CD4-positive, alpha-beta T cell treated with Interferon gamma for 1 hour (primary cell): ENCODE data around the gene INPP4A.

Experiments used
- DNase-seq: peaks from one replicate; pipeline ENCODE4 v3.0.0-alpha.2; 2020

Gene INPP4A

GRCh38 chr2:98519156-98519555 lies 74.5 kb downstream of the INPP4A start:
- no peak for DNase-seq

DNA sequence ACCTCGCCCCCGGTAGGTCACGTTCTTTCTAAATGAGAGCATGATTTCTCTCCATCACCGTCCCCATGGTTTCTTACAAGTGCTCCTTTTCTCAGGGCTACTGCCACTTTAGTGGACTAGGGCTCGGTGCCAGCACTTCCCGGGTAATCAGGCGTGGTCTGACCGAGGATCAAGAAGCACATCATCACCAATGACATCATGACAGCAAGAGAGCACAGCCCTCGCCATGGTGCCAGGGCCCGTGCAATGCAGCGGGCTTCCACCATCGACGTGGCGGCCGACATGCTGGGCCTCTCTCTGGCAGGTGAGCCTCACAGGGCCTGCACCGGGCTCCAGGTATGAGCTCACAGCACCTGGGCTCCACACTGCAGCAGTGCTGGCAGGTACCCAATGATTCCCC lies 75.2 kb downstream of the INPP4A start:
- DNase-seq = no peak

GRCh38 chr2:98520806-98521205 lies 76.1 kb downstream of the INPP4A start:
- no peak for DNase-seq

GRCh38 chr2:98521266-98521665 lies 76.6 kb downstream of the INPP4A start:
- DNase-seq = no peak

- no peak for DNase-seq
These were observed 78.2 kb downstream of the INPP4A start for GRCh38 chr2:98522854-98523253.

DNA sequence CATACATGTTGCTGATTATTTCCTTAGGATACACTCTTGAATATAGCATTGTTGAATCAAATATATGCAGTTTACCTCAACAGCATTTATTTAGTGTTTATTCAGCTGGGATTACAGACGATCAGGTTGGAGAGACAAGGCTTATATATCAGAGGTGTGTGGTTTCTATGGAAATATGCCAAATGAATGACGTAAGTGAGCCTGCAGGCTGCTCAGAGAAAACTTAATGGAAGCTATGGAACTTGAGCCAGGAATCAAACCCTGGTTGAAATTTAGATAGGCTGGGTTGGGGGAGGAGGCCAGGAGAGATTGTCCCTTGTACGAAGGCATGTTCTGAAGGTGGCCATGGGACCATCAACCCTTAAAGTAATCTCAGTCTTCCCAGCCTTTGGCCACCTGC lies 79.5 kb downstream of the INPP4A start:
- no peak for DNase-seq

- no peak for DNase-seq
These were observed 83.7 kb downstream of the INPP4A start for GRCh38 chr2:98528349-98528748.

GRCh38 chr2:98530114-98530513 lies 85.5 kb downstream of the INPP4A start:
- no peak for DNase-seq

GRCh38 chr2:98532756-98533155 lies 88.1 kb downstream of the INPP4A start:
- DNase-seq = no peak

DNA sequence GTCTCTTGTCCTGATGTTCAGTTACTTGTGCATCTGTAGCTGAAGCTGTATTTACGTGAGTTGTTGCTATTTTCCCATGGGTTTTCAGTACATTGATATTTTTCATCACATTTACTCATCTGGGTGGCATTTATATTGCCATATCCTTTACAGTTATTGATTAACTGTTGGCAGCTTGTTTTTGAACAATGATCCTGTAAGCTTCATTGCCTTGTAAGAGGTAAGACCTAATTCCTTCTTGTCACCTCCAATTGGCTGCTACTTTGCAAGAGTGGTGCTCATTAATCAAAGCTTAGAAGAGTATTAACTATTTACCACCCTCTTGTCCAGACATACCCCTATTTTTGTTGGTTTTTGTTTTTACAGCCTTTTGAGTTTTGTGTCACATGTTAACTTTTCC lies 88.9 kb downstream of the INPP4A start:
- DNase-seq = no peak

DNA sequence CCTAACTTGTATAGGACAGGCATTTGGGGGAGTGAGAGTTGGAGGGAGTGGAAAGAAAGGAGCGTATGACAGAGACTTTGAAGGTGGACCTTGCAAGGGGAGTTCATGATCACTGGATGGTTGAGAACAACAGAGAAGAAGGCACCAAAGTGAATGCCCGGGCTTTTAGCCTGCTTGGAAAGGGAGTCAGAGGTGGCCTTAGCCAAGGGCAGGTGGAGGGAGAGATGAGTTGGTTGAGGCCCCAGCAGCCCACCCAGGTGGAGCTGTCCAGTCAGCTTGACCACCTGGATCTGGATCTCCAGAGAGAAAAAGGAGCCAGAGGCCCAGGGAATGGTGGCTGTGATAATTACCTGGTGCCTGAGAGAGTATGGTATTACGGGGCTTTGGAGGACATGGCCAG lies 90.1 kb downstream of the INPP4A start:
- DNase-seq = no peak

- DNase-seq = no peak
These were observed 91.5 kb downstream of the INPP4A start for GRCh38 chr2:98535971-98536677.

DNA sequence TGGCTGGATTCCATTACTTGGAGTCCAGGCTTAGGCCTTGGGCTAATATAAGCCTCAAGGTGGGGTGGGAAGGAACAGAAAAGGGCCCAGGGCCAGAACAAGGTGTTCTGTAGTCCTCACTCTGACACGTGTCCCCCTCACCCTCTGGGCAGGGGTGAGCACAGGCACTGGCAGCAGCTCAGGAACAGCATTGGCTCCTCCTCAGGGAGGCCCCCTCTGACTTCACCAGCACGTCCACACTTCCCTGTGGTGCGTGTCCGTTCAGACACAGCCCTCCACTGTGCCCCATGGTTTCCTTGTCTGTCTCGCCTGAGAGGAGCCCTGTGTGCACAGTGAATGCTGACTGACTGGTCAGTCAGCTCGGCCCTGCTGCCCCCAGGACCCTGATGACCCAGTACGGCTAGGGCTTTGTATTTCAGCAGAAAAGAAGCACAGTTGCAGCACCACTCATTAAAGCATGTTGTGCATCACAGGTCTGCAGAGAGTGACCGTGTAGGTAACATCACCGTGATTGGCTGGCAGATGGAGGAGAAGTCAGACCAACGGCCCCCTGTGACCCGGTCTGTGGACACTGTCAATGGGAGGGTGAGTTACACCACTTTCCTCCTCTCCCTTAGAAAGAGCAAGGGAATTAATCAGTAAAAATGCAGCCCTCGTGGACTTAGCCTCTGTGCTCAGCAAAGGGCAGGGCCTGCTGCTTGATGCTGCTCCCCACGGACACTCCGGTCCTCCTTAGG lies 92.9 kb downstream of the INPP4A start:
- no peak for DNase-seq

DNA sequence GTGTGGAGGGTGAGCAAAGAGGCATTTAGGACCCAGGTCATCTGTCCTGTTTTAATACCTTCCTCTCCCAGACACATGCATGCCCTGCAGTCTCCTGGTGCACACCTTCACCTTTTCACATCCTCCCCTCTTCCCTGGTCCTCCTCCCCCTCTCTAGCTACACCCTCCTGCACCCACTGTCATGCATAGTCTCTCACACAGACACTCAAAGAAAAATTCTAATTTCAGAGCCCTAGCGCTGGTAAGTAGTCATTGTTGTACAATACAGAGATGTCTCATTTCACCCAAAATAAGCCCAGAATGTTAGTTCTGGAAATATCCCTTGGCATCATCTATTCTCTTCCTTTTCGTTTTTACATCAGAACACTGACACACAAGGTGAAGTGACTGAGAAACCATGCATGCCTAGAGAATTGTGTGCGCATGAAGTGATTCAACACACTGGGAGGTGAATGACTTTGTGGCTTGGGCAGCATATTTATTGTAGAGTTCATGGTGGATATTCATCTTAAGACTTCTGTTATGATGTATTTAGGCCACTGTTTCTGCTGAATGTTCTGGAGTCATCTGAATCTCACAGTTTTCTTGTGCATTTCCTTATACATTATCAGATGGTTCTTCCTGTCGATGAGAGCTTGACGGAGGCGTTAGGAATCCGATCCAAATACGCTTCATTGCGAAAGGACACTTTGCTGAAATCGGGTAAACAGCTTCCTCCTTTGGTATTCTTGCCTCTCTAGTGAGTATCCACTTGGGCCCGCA lies 93.8 kb downstream of the INPP4A start:
- DNase-seq = no peak

- DNase-seq = no peak
These were observed 94.5 kb downstream of the INPP4A start for GRCh38 chr2:98539056-98539735.

DNA sequence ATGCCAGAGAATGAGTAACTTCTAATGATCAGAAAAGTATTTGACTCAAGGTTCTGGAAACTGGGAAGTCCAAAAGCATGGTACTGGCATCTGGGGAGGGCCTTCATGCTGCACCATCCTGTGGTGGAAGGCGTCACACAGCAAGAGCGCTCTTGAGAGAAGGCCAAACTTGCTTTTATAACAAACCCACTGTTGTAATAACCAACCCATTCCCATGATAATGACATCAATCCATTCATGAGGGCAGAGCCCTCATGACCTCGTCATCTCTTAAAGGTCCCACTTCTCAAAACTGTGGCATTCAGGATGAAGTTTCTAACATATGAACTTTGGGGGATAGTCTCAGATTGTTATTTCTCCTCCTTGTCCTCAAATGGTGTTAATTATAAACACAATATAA lies 95.9 kb downstream of the INPP4A start:
- no peak for DNase-seq

GRCh38 chr2:98541489-98541888 lies 96.8 kb downstream of the INPP4A start:
- no peak for DNase-seq

DNA sequence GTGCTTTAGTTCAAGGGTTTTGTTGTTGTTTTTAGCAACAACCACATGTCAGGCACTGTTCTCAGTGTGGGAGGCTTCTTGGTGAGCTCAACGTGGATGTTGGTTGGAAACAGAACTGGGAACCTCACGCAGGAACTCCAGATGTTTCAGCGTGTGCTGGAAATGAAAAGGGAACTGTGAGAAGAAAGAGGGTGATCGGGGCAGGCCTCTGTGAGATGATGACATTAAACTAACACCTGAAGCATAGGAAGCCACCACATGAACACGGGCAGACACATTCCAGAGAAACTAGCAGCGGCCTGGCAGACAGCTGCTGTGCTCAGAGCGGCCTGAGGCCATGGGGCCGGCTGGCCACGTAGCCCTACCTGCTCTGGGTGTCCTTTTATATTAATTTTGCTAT lies 97.2 kb downstream of the INPP4A start:
- no peak for DNase-seq

DNA sequence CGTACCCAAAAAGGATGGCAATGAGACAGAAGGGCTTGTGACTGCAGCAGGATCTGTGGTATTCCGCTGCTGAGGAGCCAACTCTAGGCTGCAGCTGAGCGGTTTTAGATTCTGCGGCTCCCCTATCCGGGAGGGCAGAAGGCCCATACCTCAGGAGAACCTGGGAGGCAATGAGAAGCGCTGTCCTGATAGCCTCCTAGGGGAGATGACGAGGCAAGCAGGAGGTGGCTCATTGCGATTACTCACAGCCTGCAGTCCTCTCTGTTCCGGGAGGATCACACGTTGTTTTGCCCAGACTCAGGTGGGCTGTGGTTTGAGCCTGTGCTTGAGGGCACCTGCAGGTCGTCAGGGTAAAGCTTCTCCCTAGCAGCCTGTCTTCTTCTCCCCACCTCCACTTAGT lies 98.6 kb downstream of the INPP4A start:
- DNase-seq = no peak

DNA sequence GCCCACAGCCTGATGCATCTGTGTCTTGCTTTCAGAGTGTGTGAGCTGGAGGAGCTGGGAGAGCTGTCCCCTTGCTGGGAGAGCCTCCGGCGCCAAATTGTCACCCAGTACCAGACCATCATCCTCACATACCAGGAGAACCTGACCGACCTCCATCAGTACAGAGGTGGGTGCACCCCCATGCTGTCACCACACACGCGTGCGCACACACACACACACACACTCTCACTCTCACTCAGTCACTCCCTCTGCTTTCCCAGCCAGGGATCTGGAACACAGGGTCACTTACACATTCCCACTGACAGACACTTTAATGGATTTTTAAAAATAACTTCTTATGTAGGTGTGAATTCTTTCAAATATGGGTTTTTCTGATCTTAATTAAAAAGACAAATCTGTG lies 99.2 kb downstream of the INPP4A start:
- no peak for DNase-seq

DNA sequence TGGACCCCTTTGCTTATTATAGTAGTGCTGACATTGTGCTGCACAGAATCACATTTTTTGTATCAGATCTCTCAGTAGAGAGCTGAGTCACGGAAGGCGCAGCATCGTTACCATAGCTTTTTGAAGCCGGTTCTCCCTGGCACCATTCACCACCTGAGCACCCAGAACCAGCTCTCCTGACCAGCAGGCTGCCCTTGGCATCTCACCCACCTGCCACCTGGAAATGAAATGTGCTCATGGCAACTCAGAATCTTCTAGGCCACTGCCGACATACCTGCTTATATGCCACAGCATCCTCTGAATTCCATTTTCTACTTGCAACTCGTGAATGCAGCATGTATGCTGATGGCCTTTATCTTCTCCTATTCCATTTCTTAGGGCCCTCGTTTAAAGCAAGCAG lies 100.9 kb downstream of the INPP4A start:
- no peak for DNase-seq

- no peak for DNase-seq
These were observed 101.5 kb downstream of the INPP4A start for GRCh38 chr2:98546186-98546585.

- DNase-seq = no peak
These were observed 102.6 kb downstream of the INPP4A start for GRCh38 chr2:98547092-98547790.
